ENCODE measurements around the gene ACTN1.

- no peak for TF ChIP-seq CTCF (conservative IDR thresholded peaks at IDR 0.05; ENCODE audit: low read depth in 2 of 2)
- TF ChIP-seq CREB1 (CRISPR knock-in tag; IDR thresholded peaks at IDR 0.05; ENCODE audit: low read depth): no peak
- no peak for TF ChIP-seq POLR2AphosphoS5 (IDR thresholded peaks at IDR 0.05; ENCODE audit: low read depth)
- TF ChIP-seq REST (IDR thresholded peaks at IDR 0.05; ENCODE audit: unreplicated experiment): no peak
- TF ChIP-seq EZH2phosphoT487 (IDR thresholded peaks at IDR 0.05; ENCODE audit: unreplicated experiment): no peak
- no peak for TF ChIP-seq ZNF331 (CRISPR knock-in tag; IDR thresholded peaks at IDR 0.05; ENCODE audit: low read depth)
- TF ChIP-seq ETS1 (IDR thresholded peaks at IDR 0.05): no peak
- TF ChIP-seq EZH2 (IDR thresholded peaks at IDR 0.05; ENCODE audit: low read depth, unreplicated experiment): no peak
- no peak for TF ChIP-seq STAT1 (IDR thresholded peaks at IDR 0.05; ENCODE audit: unreplicated experiment)
- no peak for TF ChIP-seq ZNF462 (CRISPR knock-in tag; IDR thresholded peaks at IDR 0.05)
- TF ChIP-seq JUNB (IDR thresholded peaks at IDR 0.05; ENCODE audit: unreplicated experiment): no peak
Observed at GRCh38 chr14:68877993-68878575, 101.0 kb downstream of the ACTN1 start.
